Measurements from ENCODE around the gene C22orf15. TPM values are rescaled to one million over a fixed set of nuclear protein-coding genes. Genes with fewer than 3 reads are reported as not detected.

Gene C22orf15
- total RNA-seq, 2 experiments from 2014 or later, result 0.86 to 1.7 TPM

GRCh38 chr22:23787600-23787896 lies 24.8 kb downstream of the C22orf15 start:
- Histone ChIP-seq H3K27ac (ENCODE audit: low read depth, low read length, poor library complexity, severe bottlenecking) (peak overlapping the region; percentile 84), H2AFZ (ENCODE audit: low read length) (no peak overlapping the region), H3K9me3 (ENCODE audit: low read length) (no peaks in the 10 kb centered on the region), H3K4me1 (ENCODE audit: insufficient read depth, low read length, poor library complexity, severe bottlenecking) (peaks cover 48% of the 10 kb centered on the region), H4K20me1 (ENCODE audit: insufficient read depth, low read length) (peaks cover 22% of the 10 kb centered on the region), H3K79me2 (ENCODE audit: insufficient read depth, low read depth, low read length) (peaks cover 52% of the 10 kb centered on the region), H3K36me3 (ENCODE audit: insufficient read depth, low read length) (peaks cover 48% of the 10 kb centered on the region), H3K9me2 (ENCODE audit: insufficient read depth, low read length) (no peaks in the 10 kb centered on the region), H3K4me3 (ENCODE audit: low read depth, low read length, poor library complexity, severe bottlenecking) (peak overlapping the region; percentile 75), H3K4me2 (ENCODE audit: low read length) (peak overlapping the region; percentile 91)
- BruUV-seq (replicated peaks), result no TSS peak
- no peak for TF ChIP-seq EZH2phosphoT487 (IDR thresholded peaks at IDR 0.05; ENCODE audit: borderline replicate concordance, low read depth, low read length)
- TF ChIP-seq CTCF (conservative IDR thresholded peaks at IDR 0.05; ENCODE audit: low read length), result no peak
- POLR2A ChIA-PET, result interaction anchor here (1.0 to 1.2 kb wide), 3 partner anchors 12 to 58 kb away, joined by 3 to 4 read pairs (median 3); no protein-coding TSS in a partner anchor
- intact Hi-C loops (cut with micrococcal nuclease; ENCODE audit: unreplicated experiment), result loop anchor here (2.0 to 5.0 kb wide), 2 partner anchors 13 to 50 kb away; partner anchors contain the start of gene DERL3
- no peak for DNase-seq (ENCODE audit: low spot score)
- CTCF ChIA-PET (ENCODE audit: unreplicated experiment), result interaction anchor here (0.8 kb wide), 1 partner anchor 62 kb away, joined by 3 read pairs; no protein-coding TSS in a partner anchor

GRCh38 chr22:23787910-23788309 lies 25.1 kb downstream of the C22orf15 start:
- Histone ChIP-seq H3K9me2 (ENCODE audit: insufficient read depth, low read length) (no peaks in the 10 kb centered on the region), H3K4me2 (ENCODE audit: low read length) (peak overlapping the region; percentile 91), H4K20me1 (ENCODE audit: insufficient read depth, low read length) (peaks cover 22% of the 10 kb centered on the region), H2AFZ (ENCODE audit: low read length) (no peak overlapping the region), H3K4me1 (ENCODE audit: insufficient read depth, low read length, poor library complexity, severe bottlenecking) (peaks cover 48% of the 10 kb centered on the region), H3K27ac (ENCODE audit: low read depth, low read length, poor library complexity, severe bottlenecking) (peak overlapping the region; percentile 84), H3K4me3 (ENCODE audit: low read depth, low read length, poor library complexity, severe bottlenecking) (peak overlapping the region; percentile 75), H3K79me2 (ENCODE audit: insufficient read depth, low read depth, low read length) (peaks cover 52% of the 10 kb centered on the region), H3K36me3 (ENCODE audit: insufficient read depth, low read length) (peaks cover 52% of the 10 kb centered on the region), H3K9me3 (ENCODE audit: low read length) (no peaks in the 10 kb centered on the region)
- TSS peak; percentile 72 for BruUV-seq (replicated peaks)
- CTCF ChIA-PET (ENCODE audit: unreplicated experiment), result no interaction called here
- POLR2A ChIA-PET, result interaction anchor here (1.0 to 1.1 kb wide), 2 partner anchors 13 to 58 kb away, joined by 3 to 4 read pairs; no protein-coding TSS in a partner anchor
- intact Hi-C loops (cut with micrococcal nuclease; ENCODE audit: unreplicated experiment), result loop anchor here (2.0 to 5.0 kb wide), 2 partner anchors 13 to 49 kb away; partner anchors contain the start of gene DERL3
- TF ChIP-seq EZH2phosphoT487 (IDR thresholded peaks at IDR 0.05; ENCODE audit: borderline replicate concordance, low read depth, low read length), result no peak
- TF ChIP-seq CTCF (conservative IDR thresholded peaks at IDR 0.05; ENCODE audit: low read length), result no peak
- DNase-seq (ENCODE audit: low spot score), result no peak

DNA sequence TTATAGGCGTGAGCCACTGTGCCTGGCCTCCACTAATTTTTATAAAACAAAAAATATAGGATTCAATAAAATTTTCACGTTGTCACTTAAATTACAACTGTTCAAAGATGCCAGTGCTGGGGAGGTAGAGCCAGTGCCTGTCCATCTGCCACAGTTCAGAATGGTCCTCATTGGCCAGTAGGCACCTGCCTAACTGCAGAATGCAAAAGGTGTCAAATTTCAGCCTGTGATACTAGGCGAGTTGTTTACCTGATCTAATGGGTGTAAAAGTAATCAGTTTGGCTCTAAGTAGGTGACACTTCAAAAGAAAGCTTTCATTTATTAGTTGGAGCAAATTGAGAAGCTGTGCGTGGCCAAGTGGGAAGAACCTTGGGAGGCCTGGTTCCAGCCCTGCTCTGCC lies 26.3 kb downstream of the C22orf15 start:
- ChIA-PET CTCF (ENCODE audit: unreplicated experiment) (no interaction called here), POLR2A (interaction anchor here (0.6 to 0.7 kb wide), 3 partner anchors 17 to 68 kb away, joined by 3 to 7 read pairs (median 3); partner anchors contain the start of gene SLC2A11)
- Histone ChIP-seq H3K4me1 (ENCODE audit: insufficient read depth, low read length, poor library complexity, severe bottlenecking) (peaks cover 41% of the 10 kb centered on the region), H3K36me3 (ENCODE audit: insufficient read depth, low read length) (peaks cover 64% of the 10 kb centered on the region), H3K4me3 (ENCODE audit: low read depth, low read length, poor library complexity, severe bottlenecking) (peak overlapping the region; percentile 75), H3K27ac (ENCODE audit: low read depth, low read length, poor library complexity, severe bottlenecking) (no peak overlapping the region), H3K79me2 (ENCODE audit: insufficient read depth, low read depth, low read length) (peaks cover 52% of the 10 kb centered on the region), H4K20me1 (ENCODE audit: insufficient read depth, low read length) (peaks cover 22% of the 10 kb centered on the region), H2AFZ (ENCODE audit: low read length) (no peak overlapping the region), H3K4me2 (ENCODE audit: low read length) (peak overlapping the region; percentile 91), H3K9me2 (ENCODE audit: insufficient read depth, low read length) (no peaks in the 10 kb centered on the region), H3K9me3 (ENCODE audit: low read length) (no peaks in the 10 kb centered on the region)
- no peak for DNase-seq (ENCODE audit: low spot score)
- BruUV-seq (replicated peaks), result no TSS peak
- TF ChIP-seq CTCF (conservative IDR thresholded peaks at IDR 0.05; ENCODE audit: low read length), result no peak
- no peak for TF ChIP-seq EZH2phosphoT487 (IDR thresholded peaks at IDR 0.05; ENCODE audit: borderline replicate concordance, low read depth, low read length)
- intact Hi-C loops (cut with micrococcal nuclease; ENCODE audit: unreplicated experiment), result loop anchor here (5.0 kb wide), 1 partner anchor 48 kb away; the partner anchor contains the start of gene DERL3
